Smooth muscle cell (in vitro differentiated cells): ENCODE measurements around the gene CYP21A2. TPM values are rescaled to one million over a fixed set of nuclear protein-coding genes. Genes with fewer than 3 reads are reported as not detected.
"Not testable (repeated sequence)": the region's sequence is repeated elsewhere in the genome, so short reads cannot be mapped to it uniquely, and the experiment has no call there.

Experiments used
- DNase-seq: peaks from one replicate; lab custom pipeline; 2025; ENCODE audit not compliant: unreplicated experiment; lab: John Stamatoyannopoulos, UW
- H2AFZ ChIP-seq: fragments of 200-600 bp; sonication (generic); 2 replicates; pipeline ENCODE4 v1.6.0; 2016; ENCODE audit warnings: antibody characterized with exemption, low read depth, mild to moderate bottlenecking
- H3F3A ChIP-seq: fragments of 200-600 bp; sonication (generic); 2 replicates; pipeline ENCODE4 v1.6.0; 2017; ENCODE audit warnings: antibody characterized with exemption, low read depth
- H3K27ac ChIP-seq: fragments of 200-600 bp; sonication (generic); 2 replicates; pipeline ENCODE4 v1.5.1; 2016; ENCODE audit warnings: low read depth, mild to moderate bottlenecking
- H3K27me3 ChIP-seq: fragments of 200-600 bp; sonication (generic); 2 replicates; pipeline ENCODE4 v1.6.1; 2016; ENCODE audit warnings: low read depth, mild to moderate bottlenecking
- H3K36me3 ChIP-seq: fragments of 200-600 bp; sonication (generic); 2 replicates; pipeline ENCODE4 v1.5.1; 2016; ENCODE audit warnings: low read depth
- H3K4me1 ChIP-seq: fragments of 200-600 bp; sonication (generic); 2 replicates; pipeline ENCODE4 v1.5.1; 2016; ENCODE audit warnings: low read depth
- H3K4me2 ChIP-seq: fragments of 200-600 bp; sonication (generic); 2 replicates; pipeline ENCODE4 v1.6.0; 2016; ENCODE audit warnings: mild to moderate bottlenecking
- H3K4me3 ChIP-seq: fragments of 200-600 bp; sonication (generic); 2 replicates; pipeline ENCODE4 v1.5.1; 2016; ENCODE audit warnings: mild to moderate bottlenecking
- H3K79me2 ChIP-seq: fragments of 200-600 bp; sonication (generic); 2 replicates; pipeline ENCODE4 v1.6.0; 2016; ENCODE audit warnings: low read depth, mild to moderate bottlenecking
- H3K9ac ChIP-seq: fragments of 200-600 bp; sonication (generic); 2 replicates; pipeline ENCODE4 v1.6.0; 2016; ENCODE audit warnings: low read depth
- H3K9me3 ChIP-seq: fragments of 200-600 bp; sonication (generic); replicated peaks from 2 replicates; pipeline ENCODE4 v1.5.1; 2016; ENCODE audit warnings: low read depth
- H4K20me1 ChIP-seq: fragments of 200-600 bp; sonication (generic); 2 replicates; pipeline ENCODE4 v1.6.0; 2016; ENCODE audit warnings: low read depth
- WGBS: methylation state at CpG from one replicate; pipeline ENCODE4 v1.1.7; 2016; ENCODE audit warnings: low lambda C conversion rate; 5-methylcytosine and 5-hydroxymethylcytosine counted together
- polyA plus RNA-seq: library from polyadenylated mRNA; unstranded; fragments of >200 nt; fragmentation: Nextera tagmentation; extraction: Ambion mirVana; gene quantifications from 2 replicates; pipeline ENCODE4 v1.2.1, GENCODE V29; 2016
- total RNA-seq: library from RNA; depleted of rRNA; stranded (reverse); fragments of >200 nt; gene quantifications from 2 replicates; pipeline ENCODE4 v1.2.3, GENCODE V29; 2014
- TF ChIP-seq, protein P1 (sequence below): fragments of 200-600 bp; sonication (generic); IDR thresholded peaks from 2 replicates; pipeline ENCODE4 v1.5.1; 2017; ENCODE audit warnings: borderline replicate concordance, mild to moderate bottlenecking, antibody characterized with exemption; ENCODE audit not compliant: insufficient read depth, poor library complexity, severe bottlenecking

The CYP21A2 gene
- total and polyA plus RNA-seq, 2 experiments from 2014 or later, result not detected

DNA sequence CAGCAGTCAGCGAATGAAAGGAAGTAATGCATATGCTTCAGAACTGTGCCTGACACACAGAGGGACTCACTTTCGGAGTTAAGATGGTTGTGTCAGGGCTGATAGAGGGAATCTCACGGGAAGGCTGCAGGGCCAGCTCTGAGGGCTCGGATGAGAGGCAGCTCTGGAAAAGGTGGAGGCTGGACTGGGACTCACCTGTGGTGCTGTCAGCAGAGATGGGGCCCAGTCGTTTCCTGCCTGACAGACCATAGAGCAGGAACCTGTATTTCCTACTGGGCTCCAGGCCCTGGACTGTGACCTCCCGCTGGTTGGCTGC lies 9.3 kb downstream of the CYP21A2 start:
- DNase-seq, result no peak
- Histone ChIP-seq H4K20me1 (no peaks in the 10 kb centered on the region), H3K4me2 (no peak overlapping the region), H2AFZ (no peak overlapping the region), H3K9ac (no peak overlapping the region), H3K27me3 (no peaks in the 10 kb centered on the region), H3K4me1 (peaks cover 2% of the 10 kb centered on the region), H3K4me3 (no peak overlapping the region), H3K27ac (no peak overlapping the region), H3K9me3 (no peaks in the 10 kb centered on the region), H3F3A (no peaks in the 10 kb centered on the region), H3K79me2 (no peaks in the 10 kb centered on the region), H3K36me3 (no peaks in the 10 kb centered on the region)
- whole genome bisulfite sequencing, result 97% methylated on average over 6 of the region's 6 CpGs
- TF ChIP-seq, protein P1, sequence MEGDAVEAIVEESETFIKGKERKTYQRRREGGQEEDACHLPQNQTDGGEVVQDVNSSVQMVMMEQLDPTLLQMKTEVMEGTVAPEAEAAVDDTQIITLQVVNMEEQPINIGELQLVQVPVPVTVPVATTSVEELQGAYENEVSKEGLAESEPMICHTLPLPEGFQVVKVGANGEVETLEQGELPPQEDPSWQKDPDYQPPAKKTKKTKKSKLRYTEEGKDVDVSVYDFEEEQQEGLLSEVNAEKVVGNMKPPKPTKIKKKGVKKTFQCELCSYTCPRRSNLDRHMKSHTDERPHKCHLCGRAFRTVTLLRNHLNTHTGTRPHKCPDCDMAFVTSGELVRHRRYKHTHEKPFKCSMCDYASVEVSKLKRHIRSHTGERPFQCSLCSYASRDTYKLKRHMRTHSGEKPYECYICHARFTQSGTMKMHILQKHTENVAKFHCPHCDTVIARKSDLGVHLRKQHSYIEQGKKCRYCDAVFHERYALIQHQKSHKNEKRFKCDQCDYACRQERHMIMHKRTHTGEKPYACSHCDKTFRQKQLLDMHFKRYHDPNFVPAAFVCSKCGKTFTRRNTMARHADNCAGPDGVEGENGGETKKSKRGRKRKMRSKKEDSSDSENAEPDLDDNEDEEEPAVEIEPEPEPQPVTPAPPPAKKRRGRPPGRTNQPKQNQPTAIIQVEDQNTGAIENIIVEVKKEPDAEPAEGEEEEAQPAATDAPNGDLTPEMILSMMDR, result no peak

DNA sequence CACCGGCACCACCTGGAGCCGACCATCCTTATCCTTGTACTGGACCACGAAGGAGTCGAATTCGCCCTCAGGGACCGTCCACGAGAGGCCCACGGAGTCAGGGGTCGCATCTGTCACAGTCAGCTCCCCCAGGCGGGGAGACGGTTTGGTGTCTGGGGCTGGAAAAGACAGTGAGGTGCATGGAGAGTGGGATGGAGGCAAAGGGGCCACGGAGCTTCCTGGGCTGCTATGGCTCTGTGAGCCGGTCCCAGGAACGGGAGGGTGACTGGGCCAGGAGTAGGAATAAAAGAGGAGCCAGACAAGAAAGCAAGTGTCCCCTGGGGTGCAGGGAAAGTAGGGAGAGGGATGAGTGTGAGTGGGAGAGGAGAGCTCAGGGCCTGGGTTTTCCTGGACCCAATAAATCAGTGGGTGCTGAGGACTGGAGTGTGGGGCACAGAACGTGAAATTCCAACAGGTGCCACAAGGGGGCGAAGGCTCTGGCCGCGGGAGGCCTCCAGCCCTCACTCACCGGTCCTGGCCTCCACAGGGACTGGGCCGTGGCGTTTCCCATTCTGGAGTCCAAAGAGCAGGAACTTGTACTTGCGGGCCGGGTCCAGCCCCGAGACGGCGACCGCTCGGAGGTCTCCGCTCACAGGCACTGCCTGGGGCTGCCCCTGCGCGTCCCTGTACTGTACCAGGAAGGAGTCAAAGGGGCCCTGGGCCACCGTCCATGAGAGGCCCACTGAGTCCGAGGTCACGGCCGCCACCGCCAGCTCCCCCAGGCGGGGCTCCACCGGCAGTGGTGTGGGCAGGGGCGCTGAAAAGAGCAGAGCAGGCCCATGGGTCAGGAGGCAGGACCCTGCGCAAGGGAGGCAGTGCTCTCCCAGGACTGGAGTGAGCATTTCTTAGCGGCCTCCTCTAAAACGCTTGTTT lies 9.9 kb downstream of the CYP21A2 start:
- H3K36me3 ChIP-seq, result no peaks in the 10 kb centered on the region
- WGBS, result 68% methylated on average over 42 of the region's 42 CpGs
- H2AFZ ChIP-seq, result no peak overlapping the region
- no peak overlapping the region for H3K9ac ChIP-seq
- H3K4me1 ChIP-seq, result peaks cover 2% of the 10 kb centered on the region
- no peaks in the 10 kb centered on the region for H4K20me1 ChIP-seq
- no peaks in the 10 kb centered on the region for H3K9me3 ChIP-seq
- DNase-seq, result peak; percentile 21
- TF ChIP-seq, protein P1, result peak; percentile 76
- no peak overlapping the region for H3K4me3 ChIP-seq
- no peaks in the 10 kb centered on the region for H3F3A ChIP-seq
- H3K79me2 ChIP-seq, result no peaks in the 10 kb centered on the region
- no peaks in the 10 kb centered on the region for H3K27me3 ChIP-seq
- H3K27ac ChIP-seq, result no peak overlapping the region
- no peak overlapping the region for H3K4me2 ChIP-seq

DNA sequence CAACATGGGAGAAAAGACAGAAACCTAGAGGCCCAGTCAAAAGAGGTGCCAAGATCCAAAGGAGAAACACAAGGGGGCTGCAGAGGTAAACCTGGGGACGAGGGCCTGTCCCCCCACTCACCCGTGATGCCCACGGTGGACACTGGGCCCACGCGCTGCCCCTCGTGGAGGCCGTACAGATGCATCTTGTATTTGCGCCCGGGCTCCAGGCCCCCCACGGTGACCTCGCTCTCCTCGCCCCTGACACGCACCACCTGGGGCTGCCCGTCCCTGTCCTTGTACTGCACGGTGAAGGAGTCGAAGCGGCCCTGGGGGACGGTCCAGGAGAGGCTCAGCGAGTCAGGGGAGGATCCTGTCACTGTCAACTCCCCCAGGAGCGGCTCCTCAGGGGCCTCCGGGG lies 10.9 kb downstream of the CYP21A2 start:
- H3K9ac ChIP-seq, H3K4me2 ChIP-seq, DNase-seq, H4K20me1 ChIP-seq, H3K79me2 ChIP-seq, H3K9me3 ChIP-seq, H3K36me3 ChIP-seq, H3K27ac ChIP-seq, H3K27me3 ChIP-seq, H2AFZ ChIP-seq, H3K4me1 ChIP-seq, H3F3A ChIP-seq, H3K4me3 ChIP-seq: not testable (repeated sequence)
- 97% methylated on average over 21 of the region's 21 CpGs for WGBS

DNA sequence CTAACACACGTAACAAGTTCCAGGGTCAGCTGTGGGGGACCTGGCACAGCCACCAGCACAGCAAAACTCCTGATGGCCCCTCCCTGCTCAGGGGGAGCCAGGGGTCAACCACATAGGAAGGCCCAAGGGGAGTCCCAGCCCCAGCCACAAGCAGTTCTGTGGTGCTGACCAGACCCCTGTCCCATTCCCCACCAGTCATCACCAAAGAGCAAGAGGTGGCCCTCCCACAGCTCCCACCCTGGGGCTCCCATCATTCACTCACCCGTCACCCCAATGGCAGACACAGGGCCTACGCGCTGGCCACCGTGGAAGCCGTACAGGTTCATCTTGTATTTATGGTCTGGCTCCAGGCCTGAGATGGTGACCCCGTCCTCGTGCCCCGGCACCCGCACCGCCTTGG lies 11.5 kb downstream of the CYP21A2 start:
- not testable (repeated sequence) for H3K9ac ChIP-seq, H3K9me3 ChIP-seq, H3K27me3 ChIP-seq, H2AFZ ChIP-seq, H3K4me3 ChIP-seq, DNase-seq, H3K4me1 ChIP-seq, H3K79me2 ChIP-seq, H3K36me3 ChIP-seq, H3K27ac ChIP-seq, H4K20me1 ChIP-seq, H3F3A ChIP-seq, H3K4me2 ChIP-seq
- WGBS, result 97% methylated on average over 11 of the region's 11 CpGs
